C4-2B (cell line): Measurements from ENCODE around the gene CYFIP1.

Experiments used
- H3K27ac ChIP-seq: fragments of 450-650 bp; 2 replicates; pipeline ENCODE4 v1.5.1; 2017
- ZFX ChIP-seq: fragments of 450-650 bp; IDR thresholded peaks from 2 replicates; pipeline ENCODE4 v1.6.1; 2017
- TF ChIP-seq, protein P1 (sequence below): fragments of 450-650 bp; conservative IDR thresholded peaks from 2 replicates; pipeline ENCODE4 v1.5.1; 2017; ENCODE audit warnings: mild to moderate bottlenecking

CYFIP1 gene

DNA sequence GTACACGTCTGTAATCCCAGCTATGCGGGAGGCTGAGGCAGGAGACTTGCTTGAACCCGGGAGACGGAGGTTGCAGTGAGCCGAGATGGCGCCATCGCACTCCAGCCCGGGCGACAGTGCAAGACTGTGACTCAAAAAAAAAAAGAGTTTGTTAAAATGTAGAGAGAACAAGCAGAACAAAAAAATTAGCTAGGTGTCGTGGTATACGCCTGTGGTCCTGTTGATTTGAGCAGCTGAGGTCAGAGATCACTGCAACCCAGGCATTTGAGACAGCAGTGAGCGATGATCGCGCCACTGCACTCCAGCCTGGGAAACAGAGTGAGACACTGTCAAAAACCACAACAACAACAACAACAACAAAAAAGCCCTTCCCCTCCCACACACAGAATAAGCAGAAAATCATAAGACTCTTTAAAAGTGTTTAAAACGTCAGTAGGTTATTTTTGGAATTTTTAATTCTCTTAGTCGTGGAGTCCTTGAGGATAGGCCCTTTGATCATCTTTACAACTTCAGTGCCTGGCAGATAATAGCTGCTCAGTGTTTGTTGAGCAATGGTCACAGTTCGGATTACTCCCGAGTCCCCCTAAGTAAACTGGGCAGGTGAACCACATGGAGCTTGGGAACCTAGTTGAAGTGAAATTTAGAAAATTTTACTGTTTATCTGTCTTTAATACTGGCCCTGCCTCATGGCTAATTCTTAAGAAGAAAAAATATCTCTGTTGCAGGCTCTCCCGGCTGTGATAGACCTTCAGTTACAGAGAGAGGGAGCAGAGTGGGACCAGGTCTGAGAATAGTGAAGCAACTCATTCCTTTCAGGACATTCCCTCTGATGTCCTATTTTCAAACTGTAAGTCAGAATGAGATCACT lies 135.5 kb downstream of the CYFIP1 start:
- TF ChIP-seq, protein P1, sequence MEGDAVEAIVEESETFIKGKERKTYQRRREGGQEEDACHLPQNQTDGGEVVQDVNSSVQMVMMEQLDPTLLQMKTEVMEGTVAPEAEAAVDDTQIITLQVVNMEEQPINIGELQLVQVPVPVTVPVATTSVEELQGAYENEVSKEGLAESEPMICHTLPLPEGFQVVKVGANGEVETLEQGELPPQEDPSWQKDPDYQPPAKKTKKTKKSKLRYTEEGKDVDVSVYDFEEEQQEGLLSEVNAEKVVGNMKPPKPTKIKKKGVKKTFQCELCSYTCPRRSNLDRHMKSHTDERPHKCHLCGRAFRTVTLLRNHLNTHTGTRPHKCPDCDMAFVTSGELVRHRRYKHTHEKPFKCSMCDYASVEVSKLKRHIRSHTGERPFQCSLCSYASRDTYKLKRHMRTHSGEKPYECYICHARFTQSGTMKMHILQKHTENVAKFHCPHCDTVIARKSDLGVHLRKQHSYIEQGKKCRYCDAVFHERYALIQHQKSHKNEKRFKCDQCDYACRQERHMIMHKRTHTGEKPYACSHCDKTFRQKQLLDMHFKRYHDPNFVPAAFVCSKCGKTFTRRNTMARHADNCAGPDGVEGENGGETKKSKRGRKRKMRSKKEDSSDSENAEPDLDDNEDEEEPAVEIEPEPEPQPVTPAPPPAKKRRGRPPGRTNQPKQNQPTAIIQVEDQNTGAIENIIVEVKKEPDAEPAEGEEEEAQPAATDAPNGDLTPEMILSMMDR: no peak
- TF ChIP-seq ZFX: no peak
- H3K27ac ChIP-seq: no peak overlapping the region

DNA sequence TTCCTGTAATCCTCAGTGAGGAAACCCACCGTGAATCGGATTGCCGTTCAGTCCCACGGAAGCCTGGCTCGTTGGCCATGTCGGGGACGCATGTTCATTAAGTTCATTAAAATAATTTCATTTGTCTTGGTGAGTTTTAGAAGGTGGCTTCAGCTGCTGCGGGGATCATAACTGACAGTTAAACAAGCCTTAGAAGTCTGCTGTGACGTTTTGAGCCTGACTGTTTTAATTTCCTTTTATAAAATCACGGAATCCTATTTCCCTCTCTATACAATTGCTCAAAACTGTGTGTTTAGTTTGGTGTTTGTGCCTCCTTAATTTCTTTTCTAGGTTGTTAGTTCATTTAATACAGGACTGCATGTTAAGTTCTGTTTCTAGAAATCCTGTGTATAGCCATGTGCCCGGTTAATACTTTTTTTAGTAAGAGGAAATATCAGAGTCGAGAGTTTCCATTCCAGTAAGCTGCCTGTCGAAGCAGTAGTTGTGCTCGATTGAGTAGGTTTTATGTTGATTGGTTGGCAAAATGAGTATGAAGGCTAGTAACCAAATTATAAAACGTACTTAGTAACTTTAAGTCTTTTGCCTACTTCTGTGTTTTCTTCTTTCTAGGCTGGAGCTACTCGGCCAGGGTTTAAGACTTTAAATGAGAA lies 141.0 kb downstream of the CYFIP1 start:
- peak overlapping the region; percentile 93 for H3K27ac ChIP-seq
- TF ChIP-seq ZFX: no peak
- TF ChIP-seq, protein P1: no peak

DNA sequence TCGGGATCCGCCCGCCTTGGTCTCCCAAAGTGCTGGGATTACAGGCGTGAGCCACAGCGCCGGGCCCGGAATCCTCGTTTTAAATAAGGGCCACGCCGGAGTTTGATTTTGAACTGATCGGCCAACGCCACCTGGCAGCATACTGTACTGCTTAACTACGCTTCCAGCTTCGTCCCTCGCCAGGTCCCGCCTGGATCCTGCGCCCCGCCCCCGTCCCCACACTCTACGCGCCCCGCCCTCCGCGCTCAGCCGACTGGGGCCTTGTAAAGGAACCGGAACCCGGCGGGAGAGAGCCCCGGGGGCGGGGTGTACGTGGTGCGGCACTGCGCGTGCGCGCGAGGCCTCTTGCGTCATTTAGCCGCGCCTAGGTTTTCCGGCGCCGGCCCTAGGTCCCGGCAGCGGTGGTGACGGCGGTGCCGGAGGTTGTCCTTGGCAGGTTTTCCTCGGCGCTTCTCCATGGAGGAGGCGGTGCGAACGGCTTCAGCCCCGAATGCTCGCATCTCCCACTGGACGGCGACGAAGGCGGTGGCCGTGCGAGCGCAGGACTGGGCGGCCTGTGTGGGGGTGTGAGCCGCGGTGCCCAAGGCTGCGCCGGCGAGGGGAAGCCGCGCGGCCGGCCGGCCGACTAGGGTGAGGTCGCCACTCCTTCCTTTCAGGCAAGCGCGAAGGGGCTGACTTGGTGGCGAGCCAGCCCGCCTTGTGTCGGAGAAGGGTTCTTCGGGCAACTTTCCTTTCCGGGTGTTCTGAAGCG lies 141.7 kb downstream of the CYFIP1 start, which contains the start of gene NIPA2:
NIPA2 (plus strand) TSS at position 375 of the 751 bp plus-strand sequence. CDS start 13,066 bp downstream, outside the sequence.
- H3K27ac ChIP-seq: peak within 1 kb of the TSS; percentile 93
- peak; percentile 51; the same call in 1 of the 2 replicates for TF ChIP-seq ZFX
- TF ChIP-seq, protein P1: no peak; the same call in 1 of the 2 replicates

DNA sequence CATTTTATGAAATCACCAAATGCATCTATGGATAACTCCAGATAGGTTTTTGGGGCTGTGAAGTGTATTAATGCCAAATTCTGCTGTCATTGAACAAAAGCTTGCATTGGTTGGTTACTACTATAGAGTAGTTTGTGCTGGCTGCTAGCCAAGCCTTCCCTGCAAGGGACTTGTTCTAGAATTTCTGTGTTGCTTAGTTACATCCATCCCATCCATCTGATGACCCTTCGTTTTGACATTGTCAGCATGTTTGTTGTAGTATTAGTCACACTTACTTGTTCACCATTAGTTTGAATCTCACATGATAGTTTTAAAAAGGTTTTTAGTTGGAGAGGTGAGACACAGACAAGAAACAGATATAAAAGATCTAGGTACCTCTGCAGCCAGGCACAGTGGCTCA lies 148.7 kb downstream of the CYFIP1 start:
- TF ChIP-seq, protein P1: no peak
- no peak for TF ChIP-seq ZFX
- H3K27ac ChIP-seq: no peak overlapping the region

DNA sequence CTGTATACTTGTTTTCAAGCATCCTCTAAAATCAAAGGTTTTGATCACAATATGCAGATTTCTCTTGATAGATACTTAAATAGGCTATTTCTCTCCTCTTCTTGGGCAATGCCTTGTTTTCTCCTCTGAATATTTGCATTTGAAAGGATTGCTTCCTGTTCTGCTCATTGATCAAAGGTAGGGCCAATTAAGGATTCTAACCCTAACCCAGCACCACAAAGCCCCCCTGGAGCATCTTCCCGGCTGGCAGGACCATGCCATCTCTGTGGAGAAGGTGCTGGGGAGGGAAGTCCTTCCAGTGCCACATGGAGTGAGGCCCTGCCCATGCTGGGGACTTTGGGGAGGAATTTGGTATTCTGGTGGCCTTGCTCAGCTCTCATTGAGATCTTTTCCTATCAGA lies 153.0 kb downstream of the CYFIP1 start:
- no peak overlapping the region for H3K27ac ChIP-seq
- no peak for TF ChIP-seq ZFX
- TF ChIP-seq, protein P1: no peak

DNA sequence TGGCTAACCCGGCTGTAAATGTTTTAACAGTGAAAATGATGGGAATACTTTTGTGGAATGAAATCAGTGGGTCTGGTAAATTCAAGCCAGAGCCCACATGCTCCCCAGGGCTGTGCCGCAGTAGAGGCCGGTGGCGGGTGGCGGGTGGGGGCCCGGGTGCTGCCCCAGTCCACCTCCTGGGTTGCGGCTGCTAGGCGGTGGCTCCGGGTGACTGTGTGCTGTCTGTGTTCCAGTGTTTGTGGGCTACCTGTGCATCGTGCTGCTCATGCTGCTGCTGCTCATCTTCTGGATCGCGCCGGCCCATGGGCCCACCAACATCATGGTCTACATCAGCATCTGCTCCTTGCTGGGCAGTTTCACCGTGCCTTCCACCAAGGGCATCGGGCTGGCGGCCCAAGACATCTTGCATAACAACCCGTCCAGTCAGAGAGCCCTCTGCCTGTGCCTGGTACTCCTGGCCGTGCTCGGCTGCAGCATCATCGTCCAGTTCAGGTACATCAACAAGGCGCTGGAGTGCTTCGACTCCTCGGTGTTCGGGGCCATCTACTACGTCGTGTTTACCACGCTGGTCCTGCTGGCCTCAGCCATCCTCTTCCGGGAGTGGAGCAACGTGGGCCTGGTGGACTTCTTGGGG lies 156.6 kb downstream of the CYFIP1 start:
- no peak overlapping the region for H3K27ac ChIP-seq
- TF ChIP-seq, protein P1: no peak
- no peak for TF ChIP-seq ZFX
